Posterior vena cava (tissue), 2 donors: ENCODE results near the gene KLRF1. TPM values are rescaled to one million over a fixed set of nuclear protein-coding genes. Genes with fewer than 3 reads are reported as not detected.

Experiments
- DNase-seq: peaks from one replicate; pipeline ENCODE4 v3.0.0-alpha.2; 2020; ENCODE audit warnings: low spot score
- intact Hi-C, 2 donors: fragments of 100-400 bp; cut with DNase I; formaldehyde crosslinking; loops; one replicate each; pipeline versions ENCODE4 v1.14.1 to v1.14.2; 2022 to 2023
- total RNA-seq, 2 donors: library from RNA; stranded (reverse); fragmentation: NEBNext Ultra II Directional; extraction: Animal tissue kit (Norgen Biotek cat#: 25700); gene quantifications; one replicate each; pipeline ENCODE4 v1.2.1, GENCODE V29; 2021
- donor health status: DM: yes; HTN: yes; CAD: no.
- donor health status: DM: yes; HTN: yes; CAD: no.

Gene KLRF1
- total RNA-seq, 2 donors from 2014 or later, result 0.33 to 0.88 TPM

- intact Hi-C loops, result no loop called here
- no peak for DNase-seq
These were observed 20.6 kb upstream of the KLRF1 start for GRCh38 chr12:9806714-9807113.

- intact Hi-C loops, result no loop called here
- no peak for DNase-seq
These were observed 18.8 kb upstream of the KLRF1 start for GRCh38 chr12:9808504-9808903.

- intact Hi-C loops, result no loop called here
- DNase-seq, result no peak
These were observed 17.9 kb upstream of the KLRF1 start for GRCh38 chr12:9809338-9809737.

GRCh38 chr12:9809866-9810265 is 17.4 kb upstream of the KLRF1 start:
- intact Hi-C loops, result no loop called here
- DNase-seq, result no peak

- no peak for DNase-seq
- intact Hi-C loops, result no loop called here
These were observed 16.6 kb upstream of the KLRF1 start for GRCh38 chr12:9810671-9811070.

- intact Hi-C loops, result no loop called here
- DNase-seq, result no peak
These were observed 15.7 kb upstream of the KLRF1 start for GRCh38 chr12:9811621-9812020.

- peak; percentile 94 for DNase-seq
- intact Hi-C loops, result no loop called here
These were observed 13.2 kb upstream of the KLRF1 start for GRCh38 chr12:9813821-9814798.

GRCh38 chr12:9820281-9820930 is 6.9 kb upstream of the KLRF1 start:
- intact Hi-C loops, result no loop called here
- DNase-seq, result no peak

GRCh38 chr12:9829483-9829882 is 2.2 kb downstream of the KLRF1 start:
- no peak for DNase-seq
- intact Hi-C loops, result no loop called here

- intact Hi-C loops, result no loop called here
- no peak for DNase-seq
These were observed 2.7 kb downstream of the KLRF1 start for GRCh38 chr12:9829982-9830381.

GRCh38 chr12:9831720-9832119 is 4.4 kb downstream of the KLRF1 start:
- DNase-seq, result no peak
- intact Hi-C loops, result no loop called here

GRCh38 chr12:9843407-9843806 is 16.1 kb downstream of the KLRF1 start:
- intact Hi-C loops, result no loop called here
- DNase-seq, result no peak

- intact Hi-C loops, result no loop called here
- no peak for DNase-seq
These were observed 21.6 kb downstream of the KLRF1 start for GRCh38 chr12:9848899-9849298.

- intact Hi-C loops, result no loop called here
- DNase-seq, result no peak
These were observed 23.8 kb downstream of the KLRF1 start for GRCh38 chr12:9851050-9851449.

- intact Hi-C loops, result no loop called here
- DNase-seq, result no peak
These were observed 24.6 kb downstream of the KLRF1 start for GRCh38 chr12:9851927-9852326.

- intact Hi-C loops, result no loop called here
- no peak for DNase-seq
These were observed 28.9 kb downstream of the KLRF1 start for GRCh38 chr12:9856151-9856550.

GRCh38 chr12:9856894-9857293 is 29.6 kb downstream of the KLRF1 start:
- intact Hi-C loops, result no loop called here
- no peak for DNase-seq

- no peak for DNase-seq
- intact Hi-C loops, result no loop called here
These were observed 30.9 kb downstream of the KLRF1 start for GRCh38 chr12:9858135-9858534.

GRCh38 chr12:9864913-9865675 is 37.8 kb downstream of the KLRF1 start:
- no peak for DNase-seq
- intact Hi-C loops, result no loop called here

- intact Hi-C loops, result no loop called here
- DNase-seq, result no peak
These were observed 39.6 kb downstream of the KLRF1 start for GRCh38 chr12:9866860-9867269.
